GM10266 (cell line): Measurements from ENCODE around the gene HMBS.
"Not testable (repeated sequence)": the region's sequence is repeated elsewhere in the genome, so short reads cannot be mapped to it uniquely, and the experiment has no call there.

Experiments
- DNase-seq: peaks from one replicate; pipeline ENCODE4 v3.0.0; 2012; ENCODE audit errors: extremely low spot score
- TF ChIP-seq, protein P1 (sequence below): IDR thresholded peaks from 2 replicates; pipeline ENCODE4 v1.5.1; 2012; ENCODE audit warnings: mild to moderate bottlenecking, low read depth; ENCODE audit not compliant: control insufficient read depth, insufficient read depth; ENCODE audit errors: missing control alignments

Gene HMBS

GRCh38 chr11:119084663-119085436 lies at the start of gene HMBS:
Gene HMBS, plus strand, starts transcription at chr11:119084881. Its CDS starts 153 bp downstream, at chr11:119085034.
- TF ChIP-seq, protein P1, sequence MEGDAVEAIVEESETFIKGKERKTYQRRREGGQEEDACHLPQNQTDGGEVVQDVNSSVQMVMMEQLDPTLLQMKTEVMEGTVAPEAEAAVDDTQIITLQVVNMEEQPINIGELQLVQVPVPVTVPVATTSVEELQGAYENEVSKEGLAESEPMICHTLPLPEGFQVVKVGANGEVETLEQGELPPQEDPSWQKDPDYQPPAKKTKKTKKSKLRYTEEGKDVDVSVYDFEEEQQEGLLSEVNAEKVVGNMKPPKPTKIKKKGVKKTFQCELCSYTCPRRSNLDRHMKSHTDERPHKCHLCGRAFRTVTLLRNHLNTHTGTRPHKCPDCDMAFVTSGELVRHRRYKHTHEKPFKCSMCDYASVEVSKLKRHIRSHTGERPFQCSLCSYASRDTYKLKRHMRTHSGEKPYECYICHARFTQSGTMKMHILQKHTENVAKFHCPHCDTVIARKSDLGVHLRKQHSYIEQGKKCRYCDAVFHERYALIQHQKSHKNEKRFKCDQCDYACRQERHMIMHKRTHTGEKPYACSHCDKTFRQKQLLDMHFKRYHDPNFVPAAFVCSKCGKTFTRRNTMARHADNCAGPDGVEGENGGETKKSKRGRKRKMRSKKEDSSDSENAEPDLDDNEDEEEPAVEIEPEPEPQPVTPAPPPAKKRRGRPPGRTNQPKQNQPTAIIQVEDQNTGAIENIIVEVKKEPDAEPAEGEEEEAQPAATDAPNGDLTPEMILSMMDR, result no peak
- DNase-seq, result peak; percentile 89

DNA sequence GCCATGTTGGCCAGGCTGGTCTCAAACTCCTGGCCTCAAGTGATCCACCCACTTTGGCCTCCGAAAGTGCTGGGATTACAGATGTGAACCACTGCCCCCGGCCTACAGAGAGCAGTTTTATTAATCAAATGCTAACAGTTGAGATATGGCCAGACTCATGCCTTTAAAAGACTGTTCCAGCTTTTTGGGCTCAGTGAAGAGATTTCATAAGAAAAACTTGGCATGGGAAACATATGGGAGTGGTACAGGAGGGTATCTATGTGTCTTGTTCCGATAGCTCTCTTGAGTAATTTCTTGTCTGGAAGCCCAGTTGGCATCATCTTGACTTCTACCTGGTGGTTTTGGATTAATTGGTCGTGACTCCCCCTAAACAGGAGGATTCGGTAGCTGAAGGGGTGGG lies 45.8 kb upstream of the HMBS start:
- TF ChIP-seq, protein P1, result no peak
- DNase-seq, result no peak

- DNase-seq, result not testable (repeated sequence)
Measured at GRCh38 chr11:119039471-119039870, 45.2 kb upstream of the HMBS start.

GRCh38 chr11:119041821-119042514 lies 42.7 kb upstream of the HMBS start:
- TF ChIP-seq, protein P1, result no peak
- no peak for DNase-seq

DNA sequence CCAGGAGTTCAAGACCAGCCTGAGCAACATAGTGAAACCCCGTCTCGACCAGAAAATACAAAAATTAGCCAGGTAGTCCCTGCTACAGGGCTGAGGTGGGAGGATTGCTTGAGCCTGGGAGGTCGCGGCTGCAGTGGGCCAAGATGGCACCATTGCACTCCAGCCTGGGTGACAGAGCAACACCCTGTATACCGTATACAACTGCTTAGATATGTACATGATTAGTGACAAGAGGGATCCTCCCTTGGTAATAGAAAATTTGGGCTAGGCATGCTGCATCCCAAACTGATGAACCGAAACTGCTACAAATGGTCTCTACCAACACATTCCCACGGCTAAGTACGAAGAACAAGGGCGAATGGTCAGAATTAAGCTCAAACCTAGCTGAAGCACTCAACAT lies 41.8 kb upstream of the HMBS start:
- TF ChIP-seq, protein P1, result no peak
- no peak for DNase-seq

DNA sequence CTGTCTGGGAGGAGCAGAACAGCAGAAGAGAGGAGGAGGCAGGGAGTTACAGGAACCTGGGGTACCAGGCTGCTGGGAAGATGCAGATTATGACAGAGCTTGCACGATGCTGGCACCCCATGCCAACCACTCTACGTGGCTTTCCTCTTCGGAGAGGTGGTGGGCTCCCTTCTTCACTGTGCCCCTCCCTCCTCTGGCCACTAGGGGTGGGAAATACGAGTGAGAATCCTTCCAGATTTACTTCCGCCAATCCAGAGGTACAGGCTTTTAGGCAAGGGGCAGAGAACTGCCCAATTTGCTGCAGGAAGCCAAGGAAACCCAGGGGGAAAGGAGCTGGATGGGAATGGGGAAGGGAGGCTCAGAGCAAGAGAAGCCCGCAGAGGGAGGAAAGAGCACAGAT lies 40.0 kb upstream of the HMBS start:
- TF ChIP-seq, protein P1, result no peak
- DNase-seq, result no peak

DNA sequence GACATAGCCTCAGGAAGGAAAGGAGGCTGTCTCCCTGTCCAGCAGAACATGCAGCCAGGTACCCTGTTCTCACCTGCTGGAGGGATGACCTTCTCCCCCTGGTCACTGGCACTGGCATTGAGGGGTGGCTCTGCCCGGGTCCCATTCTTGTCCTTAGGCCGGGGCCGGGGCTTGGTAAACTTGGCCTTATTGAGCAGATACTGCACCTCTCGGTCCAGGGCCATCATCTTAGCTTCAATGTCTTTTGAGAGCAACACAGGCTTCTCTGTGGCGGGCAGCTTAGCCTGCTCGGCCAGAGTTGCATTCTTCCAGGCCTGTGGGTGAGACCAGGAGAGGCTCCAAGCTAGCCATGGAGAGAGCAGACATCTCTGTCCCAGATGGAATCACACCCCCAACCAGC lies 38.2 kb upstream of the HMBS start:
- no peak for DNase-seq
- TF ChIP-seq, protein P1, result no peak

DNA sequence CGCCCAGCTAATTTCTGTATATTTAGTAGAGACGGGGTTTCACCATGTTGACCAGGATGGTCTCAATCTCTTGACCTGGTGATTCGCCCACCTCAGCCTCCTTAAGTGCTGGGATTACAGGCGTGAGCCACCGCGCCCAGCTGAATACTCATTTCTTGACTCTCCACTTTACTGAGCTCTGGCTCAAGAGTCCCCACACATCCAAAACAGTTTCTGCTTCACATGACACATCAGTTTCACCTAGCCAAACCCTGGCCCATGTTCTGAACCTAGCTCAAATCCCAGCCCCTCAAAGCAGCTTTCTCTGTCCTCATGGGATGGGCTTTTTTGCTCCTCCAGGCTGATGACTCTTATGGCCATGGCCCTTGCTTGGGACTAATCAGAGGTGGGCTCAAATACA lies 37.5 kb upstream of the HMBS start:
- TF ChIP-seq, protein P1, result no peak
- DNase-seq, result no peak
